Activated naive CD4-positive, alpha-beta T cell treated with anti-CD3 and anti-CD28 coated beads, Interleukin-2, amount 50 U/mL, for 72 hours (primary cell): ENCODE data around the gene SLC6A3. TPM values are rescaled to one million over a fixed set of nuclear protein-coding genes. Genes with fewer than 3 reads are reported as not detected.
"Not testable (repeated sequence)": the region's sequence is repeated elsewhere in the genome, so short reads cannot be mapped to it uniquely, and the experiment has no call there.

Experiments
- ATAC-seq, 2 donors: fragments of 150-1000 bp; cut with Tn5 transposase; 2 replicates each; pipeline ENCODE4 v1.10.0; 2021; ENCODE audit warnings: mild to moderate bottlenecking in 2 of 2, moderate library complexity in 2 of 2
- DNase-seq, 2 donors: peaks; one replicate each; pipeline ENCODE4 v3.0.0; 2021 to 2022; ENCODE audit warnings: low spot score in 2 of 2
- H3K27ac Mint-ChIP-seq, 2 donors: one replicate each; pipeline ENCODE4 v1.8.0; 2022; ENCODE audit warnings: mild to moderate bottlenecking in 2 of 2, mixed read lengths in 2 of 2
- H3K36me3 Mint-ChIP-seq, 2 donors: one replicate each; pipeline ENCODE4 v1.8.0; 2022; ENCODE audit warnings: mixed read lengths in 2 of 2
- H3K9me3 Mint-ChIP-seq, 2 donors: one replicate each; pipeline ENCODE4 v1.8.0; 2022; ENCODE audit warnings: mixed read lengths in 2 of 2
- total RNA-seq, 2 donors: library from RNA; stranded (reverse); gene quantifications; one replicate each; pipeline ENCODE4 v1.2.3, GENCODE V29; 2022

The SLC6A3 gene
- total RNA-seq, 2 donors from 2014 or later, result not detected

- DNase-seq, result no peak
- peaks cover 7 to 24% of the 10 kb centered on the region in 2 donors for H3K9me3 Mint-ChIP-seq
- peak overlapping the region in 1 of 2 donors; percentile 66 for H3K27ac Mint-ChIP-seq
- peaks cover 7 to 18% of the 10 kb centered on the region in 2 donors for H3K36me3 Mint-ChIP-seq
- ATAC-seq, result no peak
Measured at GRCh38 chr5:1423901-1424603, 21.2 kb downstream of the SLC6A3 start.

GRCh38 chr5:1422522-1422921, 22.7 kb downstream of the SLC6A3 start:
- not testable (repeated sequence) for ATAC-seq
- H3K36me3 Mint-ChIP-seq, result peaks cover 0 to 10% of the 10 kb centered on the region in 2 donors

GRCh38 chr5:1421521-1422341, 23.5 kb downstream of the SLC6A3 start:
- Mint-ChIP-seq H3K36me3 (peaks cover 0 to 10% of the 10 kb centered on the region in 2 donors), H3K27ac (no peak overlapping the region), H3K9me3 (peaks cover 11 to 19% of the 10 kb centered on the region in 2 donors)
- DNase-seq (no peak), ATAC-seq (no peak)

More at GRCh38 chr5:1422522-1422921, 22.7 kb downstream of the SLC6A3 start:
- DNase-seq, H3K27ac Mint-ChIP-seq: not testable (repeated sequence)
- peaks cover 11 to 20% of the 10 kb centered on the region in 2 donors for H3K9me3 Mint-ChIP-seq

- Mint-ChIP-seq H3K27ac (no peak overlapping the region), H3K9me3 (peaks cover 8 to 9% of the 10 kb centered on the region in 2 donors), H3K36me3 (no peaks in the 10 kb centered on the region)
- DNase-seq, result no peak
- no peak for ATAC-seq
Measured at GRCh38 chr5:1420211-1421195, 24.7 kb downstream of the SLC6A3 start.

- ATAC-seq, result no peak
- H3K9me3 Mint-ChIP-seq, result peaks cover 4 to 8% of the 10 kb centered on the region in 2 donors
- no peak overlapping the region for H3K27ac Mint-ChIP-seq
- DNase-seq, result no peak
- H3K36me3 Mint-ChIP-seq, result no peaks in the 10 kb centered on the region
Measured at GRCh38 chr5:1419476-1420210, 25.6 kb downstream of the SLC6A3 start.

- no peak overlapping the region for H3K27ac Mint-ChIP-seq
- no peaks in the 10 kb centered on the region for H3K36me3 Mint-ChIP-seq
- DNase-seq (no peak), ATAC-seq (no peak)
- H3K9me3 Mint-ChIP-seq, result peaks cover 0 to 8% of the 10 kb centered on the region in 2 donors
Measured at GRCh38 chr5:1418921-1419280, 26.3 kb downstream of the SLC6A3 start.

- DNase-seq, result no peak
- Mint-ChIP-seq H3K27ac (no peak overlapping the region), H3K9me3 (peaks cover 0 to 8% of the 10 kb centered on the region in 2 donors), H3K36me3 (no peaks in the 10 kb centered on the region)
- no peak for ATAC-seq
Measured at GRCh38 chr5:1418238-1418920, 26.9 kb downstream of the SLC6A3 start.

- ATAC-seq, result no peak
- no peak for DNase-seq
- Mint-ChIP-seq H3K9me3 (peaks cover 0 to 8% of the 10 kb centered on the region in 2 donors), H3K27ac (no peak overlapping the region), H3K36me3 (no peaks in the 10 kb centered on the region)
Measured at GRCh38 chr5:1417586-1418225, 27.5 kb downstream of the SLC6A3 start.

- ATAC-seq (no peak), DNase-seq (no peak)
- Mint-ChIP-seq H3K9me3 (peaks cover 0 to 8% of the 10 kb centered on the region in 2 donors), H3K36me3 (no peaks in the 10 kb centered on the region), H3K27ac (no peak overlapping the region)
Measured at GRCh38 chr5:1416856-1417469, 28.3 kb downstream of the SLC6A3 start.

- peaks cover 0 to 8% of the 10 kb centered on the region in 2 donors for H3K9me3 Mint-ChIP-seq
- ATAC-seq (no peak), DNase-seq (no peak)
- no peaks in the 10 kb centered on the region for H3K36me3 Mint-ChIP-seq
- no peak overlapping the region for H3K27ac Mint-ChIP-seq
Measured at GRCh38 chr5:1415626-1416360, 29.4 kb downstream of the SLC6A3 start.

GRCh38 chr5:1415059-1415425, 30.2 kb downstream of the SLC6A3 start:
- ATAC-seq (no peak), DNase-seq (no peak)
- H3K9me3 Mint-ChIP-seq, result peaks cover 0 to 8% of the 10 kb centered on the region in 2 donors
- H3K27ac Mint-ChIP-seq, result no peak overlapping the region
- H3K36me3 Mint-ChIP-seq, result no peaks in the 10 kb centered on the region

- no peak overlapping the region for H3K27ac Mint-ChIP-seq
- H3K9me3 Mint-ChIP-seq, result peaks cover 0 to 8% of the 10 kb centered on the region in 2 donors
- DNase-seq, result no peak
- ATAC-seq, result peak in 1 of 2 donors; percentile 14
- no peaks in the 10 kb centered on the region for H3K36me3 Mint-ChIP-seq
Measured at GRCh38 chr5:1414311-1415058, 30.8 kb downstream of the SLC6A3 start.

GRCh38 chr5:1413611-1414241, 31.5 kb downstream of the SLC6A3 start:
- Mint-ChIP-seq H3K36me3 (no peaks in the 10 kb centered on the region), H3K27ac (no peak overlapping the region), H3K9me3 (peaks cover 0 to 4% of the 10 kb centered on the region in 2 donors)
- ATAC-seq (no peak), DNase-seq (no peak)
